GM19328 (cell line): Measurements from ENCODE around the gene TCF25.
"Not testable (repeated sequence)": the region's sequence is repeated elsewhere in the genome, so short reads cannot be mapped to it uniquely, and the experiment has no call there.

Experiments
- ATAC-seq: cut with Tn5 transposase; IDR thresholded peaks from one replicate; pipeline ENCODE4 v1.9.1; 2021; ENCODE audit warnings: mild to moderate bottlenecking, moderate library complexity; ENCODE audit not compliant: unreplicated experiment

The TCF25 gene

GRCh38 chr16:89879123-89879522 lies 5.7 kb downstream of the TCF25 start:
- ATAC-seq = not testable (repeated sequence)

DNA sequence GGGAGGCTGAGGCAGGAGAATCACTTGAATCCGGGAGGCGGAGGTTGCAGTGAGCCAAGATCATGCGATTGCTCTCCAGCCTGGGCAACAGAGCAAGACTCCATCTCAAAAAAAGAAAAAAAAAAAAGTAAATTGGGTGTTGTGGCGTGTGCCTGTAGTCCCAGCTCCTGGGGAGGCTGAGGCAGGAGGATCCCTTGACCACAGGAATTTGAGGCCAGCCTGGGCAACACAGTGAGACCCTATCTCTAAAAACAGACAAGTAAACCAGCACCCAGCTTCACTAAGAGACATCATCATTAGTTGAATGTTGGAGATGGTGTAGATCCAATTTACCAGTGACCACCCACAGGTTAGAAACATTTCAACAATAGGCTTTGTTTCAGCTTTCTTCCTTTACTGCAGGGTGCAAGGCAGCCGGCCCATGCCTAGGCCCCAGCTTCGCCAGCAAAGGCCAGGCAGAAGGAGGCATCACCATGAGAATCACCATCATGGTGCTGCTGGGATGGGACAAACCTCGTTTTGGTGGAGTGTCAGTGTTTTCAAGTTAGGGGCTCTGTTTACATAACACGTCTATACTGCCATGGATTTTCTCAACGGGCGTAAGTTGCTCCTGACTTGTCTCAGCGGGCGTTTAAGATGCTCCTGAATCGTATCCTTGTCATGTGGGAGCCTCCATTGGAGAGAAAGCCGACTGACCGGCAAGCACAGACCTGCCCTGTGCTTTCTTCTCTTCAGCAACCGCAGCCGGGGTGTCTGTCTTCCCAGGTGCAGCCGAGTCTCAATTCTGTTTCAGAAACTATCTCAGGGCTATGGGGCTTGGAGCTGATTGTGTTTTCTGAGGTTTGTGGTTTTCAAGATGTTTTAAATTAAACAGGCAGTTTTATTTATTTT lies 7.3 kb downstream of the TCF25 start:
- ATAC-seq = no peak

DNA sequence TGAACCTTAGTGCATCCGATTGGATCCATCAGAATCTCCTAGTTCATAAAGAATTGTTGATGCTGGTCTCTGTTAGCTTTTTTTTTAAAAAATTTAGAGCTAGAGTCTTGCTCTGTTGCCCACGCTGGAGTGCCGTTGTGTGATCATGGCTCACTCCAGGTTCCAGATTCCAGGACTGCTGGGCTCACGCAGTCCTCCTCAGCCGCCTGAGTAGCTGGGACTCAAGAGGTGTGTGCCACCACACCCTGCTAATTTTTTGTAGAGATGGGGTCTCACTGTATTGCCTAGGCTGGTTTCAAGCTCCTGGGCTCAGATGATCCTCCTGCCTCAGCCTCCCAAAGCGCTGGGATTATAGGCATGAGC lies 8.0 kb downstream of the TCF25 start:
- ATAC-seq = no peak

GRCh38 chr16:89883346-89884040 lies 10.1 kb downstream of the TCF25 start:
- ATAC-seq = no peak

- no peak for ATAC-seq
Measured at GRCh38 chr16:89884041-89884421, 10.6 kb downstream of the TCF25 start.

GRCh38 chr16:89887243-89887642 lies 13.9 kb downstream of the TCF25 start:
- no peak for ATAC-seq

GRCh38 chr16:89890200-89890599 lies 16.8 kb downstream of the TCF25 start:
- no peak for ATAC-seq

GRCh38 chr16:89890886-89891657 lies 17.7 kb downstream of the TCF25 start:
- no peak for ATAC-seq

DNA sequence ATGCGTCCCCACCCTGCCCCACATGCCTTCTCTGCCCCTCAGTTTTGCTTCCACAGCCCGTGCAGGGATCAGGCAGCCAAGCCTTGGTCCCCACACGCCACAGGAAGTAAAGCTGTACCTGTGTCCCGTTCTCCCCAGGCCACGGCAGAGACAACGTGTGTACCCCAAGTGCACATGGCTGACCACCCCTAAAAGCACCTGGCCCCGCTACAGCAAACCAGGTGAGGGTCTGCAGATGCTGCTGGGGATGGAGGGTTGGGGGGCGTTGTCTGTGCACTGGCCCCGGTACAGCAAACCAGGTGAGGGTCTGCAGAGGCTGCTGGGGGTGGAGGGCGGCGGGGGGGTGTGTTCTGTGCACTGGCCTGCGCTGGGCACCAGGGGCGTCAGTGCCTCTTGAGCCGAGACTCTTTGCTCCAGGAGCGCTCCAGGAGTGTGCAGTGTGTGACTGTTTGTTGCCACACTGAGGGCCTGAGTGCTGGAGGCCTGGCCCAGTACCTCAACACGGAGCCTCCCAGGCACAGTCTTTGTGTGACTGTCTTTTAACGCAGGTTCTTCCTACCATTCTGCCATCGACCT lies 18.8 kb downstream of the TCF25 start:
- no peak for ATAC-seq

DNA sequence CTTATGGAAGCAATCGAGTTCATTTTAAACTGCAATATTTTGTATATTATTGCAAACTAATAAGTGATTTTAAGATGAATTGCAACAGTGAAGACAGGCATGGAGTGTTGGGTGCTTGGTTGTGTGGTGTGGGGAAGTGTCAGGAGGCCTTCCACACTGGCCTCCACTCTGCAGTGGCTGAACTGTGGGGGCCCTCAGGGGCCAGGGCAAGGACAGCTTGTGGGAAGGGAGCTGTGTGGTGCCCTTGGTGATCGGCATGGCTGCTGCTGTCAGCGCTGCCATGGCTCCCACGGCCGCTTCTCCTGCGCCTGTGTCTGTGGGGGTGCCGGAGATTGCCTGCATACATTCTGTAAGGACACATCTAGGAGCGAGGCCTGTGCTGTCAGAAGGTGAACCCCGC lies 19.2 kb downstream of the TCF25 start:
- ATAC-seq = no peak

- no peak for ATAC-seq
Measured at GRCh38 chr16:89893642-89894548, 20.5 kb downstream of the TCF25 start.

- no peak for ATAC-seq
Measured at GRCh38 chr16:89895482-89896250, 22.3 kb downstream of the TCF25 start.

DNA sequence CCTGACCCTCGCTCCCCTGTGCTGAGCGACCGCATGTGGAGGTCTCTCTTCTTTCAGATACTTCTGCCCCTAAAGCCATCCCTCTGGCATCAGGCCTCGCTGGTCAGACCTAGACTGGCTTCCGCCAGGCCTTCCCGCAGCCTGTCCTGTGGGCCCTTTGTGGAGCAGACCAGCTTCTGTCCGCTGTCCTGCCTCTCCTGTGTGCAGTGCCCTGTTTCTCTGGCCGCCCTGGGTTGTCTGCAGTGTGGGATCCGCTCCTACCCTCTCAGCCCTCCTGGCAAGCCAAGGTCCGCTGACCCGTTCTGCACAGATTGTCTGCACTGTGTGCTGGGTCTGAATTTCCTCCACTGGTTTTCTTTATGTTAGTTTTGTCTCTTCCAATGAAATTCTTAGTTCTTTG lies 23.8 kb downstream of the TCF25 start:
- no peak for ATAC-seq

GRCh38 chr16:89898201-89898967 lies 25.0 kb downstream of the TCF25 start:
- ATAC-seq = no peak

DNA sequence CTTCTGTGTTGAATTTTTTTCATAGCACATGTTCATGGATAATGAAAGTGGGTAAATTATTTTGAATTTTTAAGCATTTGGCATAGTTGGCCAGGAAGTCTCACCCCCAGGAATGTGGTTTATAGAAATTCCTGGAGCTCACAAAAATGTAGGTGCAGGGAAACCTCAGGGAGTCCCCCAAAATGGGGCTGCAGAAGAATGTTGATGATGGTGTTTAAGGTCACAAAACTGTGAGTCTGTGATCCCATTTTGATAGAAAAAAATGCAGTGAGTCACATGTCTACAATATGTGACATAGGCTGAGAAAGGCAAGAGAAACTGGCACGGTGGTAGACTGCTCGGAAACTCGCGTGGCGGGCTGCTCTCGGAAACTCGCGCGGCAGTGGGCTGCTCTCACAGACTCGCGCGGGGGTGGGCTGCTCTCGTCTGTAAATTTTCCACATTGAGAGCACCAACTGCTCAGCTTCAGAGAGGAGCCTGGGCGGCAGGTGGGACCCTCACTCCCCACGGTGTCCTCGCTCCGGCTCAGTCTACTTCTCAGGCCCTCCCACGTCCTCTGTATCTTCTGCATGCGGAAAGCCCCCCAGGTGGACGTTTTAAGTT lies 26.6 kb downstream of the TCF25 start:
- no peak for ATAC-seq

DNA sequence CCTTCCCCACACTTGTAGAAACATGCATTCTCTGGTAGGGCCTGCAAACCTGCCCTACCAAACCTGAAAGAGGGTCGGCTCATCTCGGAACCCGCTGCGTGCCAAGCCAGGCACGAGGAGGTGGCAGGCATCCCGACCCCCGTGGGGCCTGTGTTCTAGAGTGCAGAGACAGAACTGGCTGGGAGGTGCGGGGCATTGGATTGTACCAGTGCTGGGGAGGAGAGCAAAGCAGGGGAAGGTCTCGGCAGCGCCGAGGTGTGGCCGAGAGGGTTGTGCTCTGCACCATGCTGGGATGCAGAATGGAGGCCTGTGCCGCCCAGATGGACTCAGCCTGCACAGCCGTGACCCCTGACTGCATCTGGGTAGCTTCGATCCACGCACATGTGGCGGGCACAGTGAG lies 27.5 kb downstream of the TCF25 start:
- ATAC-seq = no peak

DNA sequence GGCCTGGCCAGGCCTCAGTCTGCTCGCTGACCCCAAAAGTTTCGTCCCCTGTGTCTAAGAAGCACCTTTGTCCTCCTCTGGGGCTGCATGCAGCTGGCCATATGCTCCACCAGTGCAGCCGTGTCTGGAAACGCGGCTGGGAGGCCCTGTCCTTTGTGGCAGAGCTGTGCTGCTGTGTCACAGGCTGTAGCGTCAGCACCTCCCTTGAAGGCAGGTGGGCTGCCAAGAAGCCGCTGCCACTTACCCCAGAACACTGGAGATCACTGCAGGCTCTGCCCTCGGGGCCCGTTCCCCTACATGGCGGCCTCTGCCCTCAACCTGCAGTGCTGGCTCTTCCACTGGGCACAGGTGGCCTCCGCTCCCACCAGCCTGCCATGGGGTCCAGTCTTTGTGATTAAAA lies 29.6 kb downstream of the TCF25 start:
- no peak for ATAC-seq

- no peak for ATAC-seq
Measured at GRCh38 chr16:89903908-89904515, 30.6 kb downstream of the TCF25 start.
